GM21825 (cell line): ENCODE data around the gene GPC5.

Experiments
- ATAC-seq: cut with Tn5 transposase; IDR thresholded peaks from one replicate; pipeline ENCODE4 v1.9.1; 2021; ENCODE audit warnings: mild to moderate bottlenecking, moderate library complexity; ENCODE audit not compliant: unreplicated experiment

GPC5 gene

GRCh38 chr13:91702411-91702810 lies 304.0 kb downstream of the GPC5 start:
- ATAC-seq, result no peak

DNA sequence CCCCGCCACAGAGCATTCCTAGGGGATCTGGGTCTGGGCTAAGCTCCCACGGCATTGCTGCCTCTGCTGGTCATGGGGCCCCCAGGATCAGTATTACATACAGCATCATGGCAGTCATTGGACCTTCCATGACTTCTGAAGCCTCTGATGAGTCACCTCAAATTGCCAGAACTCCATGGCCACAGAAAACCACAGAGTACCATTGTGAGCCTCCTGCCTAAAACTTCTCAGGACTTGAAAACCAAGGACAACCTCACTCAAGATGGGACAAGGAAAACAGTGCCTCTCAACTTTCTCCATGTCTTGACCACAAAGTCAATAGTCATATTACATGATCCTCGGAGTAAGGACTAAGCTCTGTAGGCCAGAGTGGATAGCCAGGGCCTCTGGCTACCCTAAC lies 306.0 kb downstream of the GPC5 start:
- ATAC-seq, result no peak

DNA sequence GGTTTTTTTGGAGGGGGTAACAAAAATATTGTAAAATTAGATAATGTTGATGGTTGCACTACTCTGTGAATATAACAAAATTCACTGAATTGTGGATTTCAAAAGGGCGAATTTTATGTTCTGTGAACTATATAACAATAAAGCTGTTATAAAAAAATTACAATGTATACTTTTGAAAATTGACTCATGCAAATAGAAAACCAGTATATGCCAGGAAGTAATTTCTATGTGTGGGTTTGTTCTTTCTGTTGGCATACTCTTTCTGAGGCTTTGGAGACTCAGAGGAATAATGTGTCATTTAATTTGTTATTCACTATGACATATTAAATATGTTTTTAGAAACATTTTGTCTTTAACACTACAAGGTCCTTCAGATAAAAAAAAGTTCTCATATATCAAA lies 310.1 kb downstream of the GPC5 start:
- no peak for ATAC-seq

GRCh38 chr13:91709180-91709579 lies 310.8 kb downstream of the GPC5 start:
- no peak for ATAC-seq

- ATAC-seq, result no peak
Observed at GRCh38 chr13:91710733-91711132, 312.3 kb downstream of the GPC5 start.

DNA sequence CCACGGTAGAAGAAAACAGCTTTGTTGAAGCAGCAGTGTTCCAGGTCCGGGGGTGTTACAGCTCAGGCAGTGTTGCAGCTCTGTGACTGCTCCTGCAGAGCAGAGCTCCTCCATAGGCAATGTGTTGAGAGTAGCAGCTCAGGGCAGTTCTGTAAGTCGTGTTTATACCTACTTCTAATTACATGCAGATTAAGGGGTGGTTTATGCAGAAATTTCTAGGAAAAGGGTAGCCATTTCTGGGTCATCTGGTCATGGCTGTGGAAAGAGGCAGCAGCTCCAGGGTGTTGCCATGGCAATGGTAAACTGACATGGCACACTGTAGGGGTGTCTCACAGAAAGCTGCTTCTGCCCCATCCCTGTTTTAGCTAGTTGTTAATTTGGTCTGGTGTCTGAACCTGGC lies 316.4 kb downstream of the GPC5 start:
- ATAC-seq, result no peak

DNA sequence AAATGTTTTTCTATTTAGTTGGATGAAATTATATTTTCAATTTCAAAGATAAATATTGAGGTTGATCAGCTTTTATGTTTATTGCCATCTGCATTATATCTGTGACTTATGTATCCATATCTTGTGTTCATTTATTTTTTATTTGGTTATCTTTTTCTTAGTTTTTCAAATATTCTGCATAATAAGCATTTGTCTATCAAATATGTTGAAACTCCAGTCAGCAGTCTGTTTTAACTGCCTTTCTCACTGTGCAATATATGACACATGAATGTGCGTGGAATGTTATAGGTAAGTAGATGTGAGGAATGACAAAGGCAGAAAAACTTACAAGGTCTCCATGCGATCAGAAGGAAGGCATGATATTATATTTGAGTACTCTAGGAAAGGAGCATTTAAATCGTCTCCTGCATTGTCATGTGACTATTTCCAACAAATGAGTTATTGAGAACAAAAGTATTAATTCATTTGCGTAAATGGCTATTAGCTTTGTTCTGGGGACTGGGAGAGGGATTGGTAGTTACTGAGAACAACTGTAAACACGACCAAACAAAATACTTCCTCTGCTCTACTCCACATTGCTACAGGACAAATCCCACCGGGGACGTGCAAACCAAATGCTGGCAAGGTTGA lies 318.1 kb downstream of the GPC5 start:
- no peak for ATAC-seq

DNA sequence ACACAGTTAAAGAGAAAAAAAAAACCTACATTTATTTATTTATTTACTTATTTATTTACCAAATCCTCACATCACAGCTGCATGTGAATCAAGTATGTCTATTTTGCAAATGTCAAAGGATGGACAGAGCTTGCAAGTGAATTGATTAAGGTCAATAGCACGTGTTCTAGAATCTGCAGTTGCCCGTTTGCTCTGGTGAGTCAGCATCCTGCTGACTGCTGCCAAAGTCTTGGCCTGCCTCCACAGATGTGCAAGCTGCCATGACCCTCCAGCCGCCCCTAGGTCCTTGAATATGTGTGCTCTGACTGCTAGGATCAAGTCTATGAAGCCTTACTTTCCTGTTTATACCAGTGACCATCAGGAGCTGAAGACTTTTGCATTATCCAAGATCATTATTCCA lies 320.6 kb downstream of the GPC5 start:
- no peak for ATAC-seq

DNA sequence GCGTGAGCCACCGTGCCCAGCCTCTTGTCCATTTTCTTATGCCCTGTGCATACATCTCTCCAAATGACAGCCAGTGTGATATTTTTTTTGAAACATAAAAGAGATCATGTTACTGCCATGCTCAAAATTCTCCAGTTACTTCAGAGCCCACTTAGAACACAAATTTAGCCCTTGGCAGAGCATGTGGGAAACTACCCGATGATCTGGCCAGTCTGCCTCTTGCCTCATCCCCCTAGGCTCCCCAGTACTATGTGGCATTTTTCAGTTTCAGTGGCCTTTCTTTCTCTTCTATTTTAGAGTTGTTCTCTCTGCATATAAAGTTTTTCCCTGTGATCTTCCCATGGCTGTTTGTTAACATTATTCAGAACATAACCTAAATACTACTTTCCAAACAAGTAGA lies 323.0 kb downstream of the GPC5 start:
- no peak for ATAC-seq

GRCh38 chr13:91722267-91722884 lies 324.0 kb downstream of the GPC5 start:
- ATAC-seq, result no peak

DNA sequence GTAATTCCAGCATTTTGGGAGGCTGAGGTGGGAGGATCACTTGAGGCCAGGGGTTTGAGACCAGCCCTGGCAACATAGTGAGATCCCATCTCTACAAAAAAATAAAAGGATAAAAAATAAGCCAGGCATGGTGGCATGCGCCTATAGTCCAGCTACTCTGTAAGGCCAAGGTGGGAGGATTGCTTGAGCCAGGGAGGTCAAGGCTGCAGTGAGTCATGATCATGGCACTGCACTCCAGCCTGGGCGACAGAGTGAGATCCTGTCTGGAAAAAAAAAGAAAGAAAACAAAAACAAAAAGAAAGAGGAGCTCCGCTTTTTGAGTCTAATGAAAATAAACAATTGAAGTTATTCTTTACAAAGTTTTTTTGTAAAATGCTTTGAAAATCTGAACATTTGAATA lies 326.2 kb downstream of the GPC5 start:
- no peak for ATAC-seq

GRCh38 chr13:91725646-91726045 lies 327.2 kb downstream of the GPC5 start:
- ATAC-seq, result no peak

DNA sequence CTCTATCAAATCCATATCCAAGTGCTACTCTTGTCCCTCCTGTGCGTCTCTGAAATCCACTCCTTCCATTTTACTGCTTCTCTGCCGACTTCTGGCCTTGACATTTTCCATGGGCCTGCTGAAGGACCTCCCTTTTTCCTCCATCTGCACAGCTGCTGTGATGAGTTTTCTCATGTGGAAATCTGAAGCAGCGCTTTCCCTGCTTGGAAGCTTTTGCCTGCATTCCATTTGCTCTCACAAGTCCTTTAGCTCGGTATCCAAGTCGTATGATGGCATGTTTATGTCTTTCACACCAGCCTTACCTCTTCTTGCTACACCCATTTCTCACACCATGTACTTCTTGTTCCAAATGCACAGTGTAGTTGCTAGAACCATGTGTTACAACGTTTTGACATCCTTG lies 328.2 kb downstream of the GPC5 start:
- ATAC-seq, result no peak

DNA sequence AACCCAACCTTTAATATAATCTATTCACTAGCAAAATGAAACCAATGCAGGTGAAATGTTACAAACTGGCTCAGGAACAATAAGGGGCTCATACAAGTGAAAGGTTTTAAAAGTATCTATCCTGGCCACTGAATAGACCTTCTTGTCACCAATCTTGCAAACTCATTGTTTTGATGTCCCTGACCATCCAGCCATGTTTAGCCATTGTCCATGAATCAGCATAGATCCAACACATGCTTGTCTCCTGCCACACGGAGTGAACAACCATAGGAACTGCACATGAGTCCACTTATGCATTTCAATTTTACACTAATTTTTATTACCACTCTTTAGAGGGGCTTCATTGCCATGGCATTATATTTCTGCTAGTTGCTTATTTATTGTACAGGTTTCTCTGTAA lies 331.4 kb downstream of the GPC5 start:
- no peak for ATAC-seq

GRCh38 chr13:91739751-91740150 lies 341.3 kb downstream of the GPC5 start:
- ATAC-seq, result no peak

- ATAC-seq, result no peak
Observed at GRCh38 chr13:91740756-91741155, 342.3 kb downstream of the GPC5 start.

DNA sequence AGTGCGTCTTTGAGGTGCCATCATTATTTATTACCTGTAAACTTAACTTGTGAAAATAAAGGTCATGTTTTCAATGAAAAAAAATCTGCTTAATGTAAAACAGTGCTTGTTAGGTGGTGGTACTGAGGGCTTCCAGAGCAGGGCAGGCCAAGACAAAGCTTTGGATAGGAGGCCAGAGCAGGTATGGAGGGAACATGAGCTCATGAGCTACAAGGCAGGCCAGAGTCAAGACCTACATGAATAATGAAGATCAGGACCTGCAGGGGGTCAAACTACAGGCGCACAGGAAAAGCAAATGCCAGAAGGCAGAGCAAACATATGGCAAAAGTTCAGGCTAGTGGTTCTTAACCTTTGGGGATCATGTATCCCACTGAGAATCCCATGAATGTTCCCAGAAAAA lies 343.5 kb downstream of the GPC5 start:
- no peak for ATAC-seq

DNA sequence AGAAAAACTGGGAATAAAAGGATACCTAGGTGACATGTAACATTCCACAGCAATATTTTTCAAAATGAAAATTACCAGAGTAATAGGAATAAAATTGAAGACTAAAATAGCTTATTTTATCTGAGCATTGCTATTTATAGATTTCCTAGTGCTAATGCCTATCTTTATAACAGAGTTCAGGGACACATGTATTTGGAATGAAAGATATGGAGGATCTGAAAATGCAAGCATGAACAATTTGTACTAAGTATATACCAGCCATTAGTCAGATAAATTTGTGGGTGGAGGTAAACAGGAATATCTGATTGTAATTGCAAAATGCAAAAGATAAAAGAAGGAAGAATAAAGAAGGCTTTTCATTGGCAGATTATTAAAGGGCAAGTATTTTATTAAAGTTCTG lies 345.9 kb downstream of the GPC5 start:
- no peak for ATAC-seq

DNA sequence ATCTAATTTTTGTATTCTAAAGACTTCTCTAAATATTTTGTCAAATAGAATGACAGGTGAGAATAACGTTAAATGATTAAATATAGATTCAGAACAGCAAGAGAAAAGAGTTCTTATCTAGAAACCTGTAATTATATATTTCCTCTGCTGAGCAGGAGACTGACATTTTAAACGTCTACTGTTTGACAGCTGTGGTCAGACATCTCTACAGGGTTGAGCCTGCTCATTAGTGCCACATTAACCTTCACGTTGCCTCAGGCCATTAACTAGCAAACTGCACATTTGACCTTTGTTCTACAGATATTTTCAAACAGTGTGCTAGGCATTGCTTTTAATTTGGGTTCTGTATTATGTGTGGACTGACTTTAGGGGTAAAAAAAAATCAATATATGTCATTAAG lies 347.5 kb downstream of the GPC5 start:
- no peak for ATAC-seq

DNA sequence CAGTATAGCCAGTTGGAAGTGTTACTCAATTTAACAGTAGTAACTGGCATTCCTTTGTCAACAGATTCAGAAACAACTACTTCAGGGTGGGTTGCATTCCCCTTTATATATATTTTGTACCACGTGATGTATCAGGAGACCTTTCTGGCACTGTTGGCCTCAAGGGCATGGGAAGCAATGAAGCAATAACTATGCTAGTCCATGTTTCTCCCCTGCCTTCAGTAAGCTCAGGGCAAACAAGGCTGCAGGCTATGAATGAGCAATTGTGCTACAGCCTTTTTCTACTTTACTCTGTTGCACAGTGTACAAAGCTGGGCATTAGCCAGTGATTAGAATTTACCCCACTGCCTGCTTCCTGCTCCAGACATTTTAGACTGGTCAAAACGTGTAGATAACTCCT lies 348.8 kb downstream of the GPC5 start:
- no peak for ATAC-seq

- no peak for ATAC-seq
Observed at GRCh38 chr13:91748416-91749089, 350.1 kb downstream of the GPC5 start.

DNA sequence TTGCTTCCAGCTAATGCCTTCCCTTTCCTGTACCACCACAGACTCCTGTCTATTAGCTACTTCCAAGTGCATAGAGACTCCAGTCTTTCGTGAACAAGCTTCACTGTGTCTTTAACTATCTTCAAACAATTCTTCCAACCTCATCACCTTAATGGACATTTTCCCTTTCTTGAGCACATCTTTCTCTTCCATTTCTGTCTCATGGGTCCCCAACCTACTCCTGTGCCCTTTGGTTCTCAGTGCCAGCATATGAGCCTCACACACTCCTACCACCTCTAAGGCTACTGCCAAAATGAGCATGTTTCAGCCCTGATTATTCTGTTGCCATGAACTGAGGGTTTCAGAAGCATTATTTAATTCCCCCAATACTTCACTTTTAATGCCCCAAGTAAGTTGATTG lies 360.3 kb downstream of the GPC5 start:
- no peak for ATAC-seq

- ATAC-seq, result no peak
Observed at GRCh38 chr13:91762957-91763356, 364.5 kb downstream of the GPC5 start.
